Liver (tissue), 9 donors: Measurements from ENCODE around the gene MARCHF3. TPM values are rescaled to one million over a fixed set of nuclear protein-coding genes. Genes with fewer than 3 reads are reported as not detected.

Experiments
- DNase-seq: peaks from one replicate; pipeline ENCODE4 v3.0.0-alpha.2; 2017; ENCODE audit warnings: low spot score
- H3K27ac ChIP-seq, 2 donors: one replicate each; pipeline ENCODE4 v1.7.0; 2013; ENCODE audit warnings: inconsistent platforms in 2 of 2, low read length in 2 of 2, control low read depth in 1 of 2, low read depth in 1 of 2, mild to moderate bottlenecking in 1 of 2
- H3K27me3 ChIP-seq, 4 donors: one replicate each; pipeline versions ENCODE4 v1.6.1 to v1.7.0; 2013; ENCODE audit warnings: low read length in 3 of 4, inconsistent platforms in 1 of 4, mild to moderate bottlenecking in 1 of 4, moderate library complexity in 1 of 4; ENCODE audit not compliant: control insufficient read depth in 4 of 4, insufficient read depth in 4 of 4
- H3K36me3 ChIP-seq, 4 donors: one replicate each; pipeline versions ENCODE4 v1.6.1 to v1.7.0; 2013; ENCODE audit warnings: low read length in 3 of 4, mild to moderate bottlenecking in 3 of 4, low read depth in 1 of 4, moderate library complexity in 1 of 4; ENCODE audit not compliant: control insufficient read depth in 4 of 4, insufficient read depth in 3 of 4
- H3K4me1 ChIP-seq, 4 donors: one replicate each; pipeline versions ENCODE4 v1.6.1 to v1.7.0; 2013; ENCODE audit warnings: low read length in 3 of 4, mild to moderate bottlenecking in 3 of 4, moderate library complexity in 1 of 4; ENCODE audit not compliant: control insufficient read depth in 4 of 4, insufficient read depth in 4 of 4
- H3K4me3 ChIP-seq, 3 donors: one replicate each; pipeline versions ENCODE4 v1.6.1 to v1.7.0; 2013; ENCODE audit warnings: low read length in 3 of 3, control low read depth in 1 of 3, low read depth in 1 of 3, mild to moderate bottlenecking in 1 of 3
- H3K9ac ChIP-seq, 2 donors: one replicate each; pipeline ENCODE4 v1.7.0; 2013; ENCODE audit warnings: low read length in 2 of 2, mild to moderate bottlenecking in 2 of 2, moderate library complexity in 2 of 2, control low read depth in 1 of 2, low read depth in 1 of 2
- H3K9me3 ChIP-seq, 4 donors: one replicate each; pipeline versions ENCODE4 v1.6.1 to v1.7.0; 2013; ENCODE audit warnings: low read length in 3 of 4; ENCODE audit not compliant: control insufficient read depth in 4 of 4
- EGR1 ChIP-seq, 2 donors: IDR thresholded peaks; 2 replicates each; pipeline ENCODE4 v1.6.1; 2016 to 2018; ENCODE audit warnings: antibody characterized with exemption in 2 of 2, low read depth in 2 of 2
- FOXA2 ChIP-seq: IDR thresholded peaks from 2 replicates; pipeline ENCODE4 v1.6.1; 2016; ENCODE audit warnings: antibody characterized with exemption
- GABPA ChIP-seq, 2 donors: IDR thresholded peaks in 1 of 2; conservative IDR thresholded peaks in 1 of 2; 2 replicates each; pipeline ENCODE4 v1.6.1; 2016; ENCODE audit warnings: antibody characterized with exemption in 2 of 2, mild to moderate bottlenecking in 1 of 2, moderate library complexity in 1 of 2
- HNF4A ChIP-seq, 2 donors: conservative IDR thresholded peaks; 2 replicates each; pipeline ENCODE4 v1.6.1; 2016; ENCODE audit warnings: antibody characterized with exemption in 2 of 2, mild to moderate bottlenecking in 2 of 2
- HNF4G ChIP-seq: IDR thresholded peaks from 2 replicates; pipeline ENCODE4 v1.6.1; 2016; ENCODE audit warnings: antibody characterized with exemption
- JUND ChIP-seq, 2 donors: IDR thresholded peaks; 2 replicates each; pipeline ENCODE4 v1.6.1; 2016; ENCODE audit warnings: antibody characterized with exemption in 2 of 2
- NR2F2 ChIP-seq: IDR thresholded peaks from 2 replicates; pipeline ENCODE4 v1.6.1; 2016; ENCODE audit warnings: antibody characterized with exemption
- RAD21 ChIP-seq, 2 donors: IDR thresholded peaks; 2 replicates each; pipeline ENCODE4 v1.6.1; 2016; ENCODE audit warnings: antibody characterized with exemption in 2 of 2, mild to moderate bottlenecking in 2 of 2
- RXRA ChIP-seq, 2 donors: IDR thresholded peaks; 2 replicates each; pipeline ENCODE4 v1.6.1; 2017 to 2018; ENCODE audit warnings: antibody characterized with exemption in 2 of 2, mild to moderate bottlenecking in 1 of 2
- SP1 ChIP-seq: IDR thresholded peaks from 2 replicates; pipeline ENCODE4 v1.6.1; 2018; ENCODE audit warnings: antibody characterized with exemption, mild to moderate bottlenecking
- TAF1 ChIP-seq: conservative IDR thresholded peaks from 2 replicates; pipeline ENCODE4 v1.6.1; 2016; ENCODE audit warnings: antibody characterized with exemption, mild to moderate bottlenecking
- YY1 ChIP-seq: IDR thresholded peaks from 2 replicates; pipeline ENCODE4 v1.6.1; 2016; ENCODE audit warnings: antibody characterized with exemption, mild to moderate bottlenecking
- WGBS: extraction: QIAGEN DNeasy Blood & Tissue Kit; methylation state at CpG from one replicate; pipeline ENCODE4 v1.1.7; 2013; 5-methylcytosine and 5-hydroxymethylcytosine counted together
- polyA plus RNA-seq, 2 donors: library from polyadenylated mRNA; stranded (reverse) in 1 of 2; unstranded in 1 of 2; fragments of 200-250 nt in 1 of 2; fragments of >200 nt in 1 of 2; fragmentation: Nextera tagmentation in 1 of 2; extraction: Ambion mirVana in 1 of 2; gene quantifications; one replicate each; pipeline versions ENCODE4 v1.2.1 to v1.2.3, GENCODE V29; 2013 to 2015
- total RNA-seq, 2 donors: library from RNA; depleted of rRNA; stranded (reverse); fragments of >200 nt; gene quantifications; one replicate each; pipeline ENCODE4 v1.2.3, GENCODE V29; 2014
- TF ChIP-seq, protein P1 (sequence below): IDR thresholded peaks from 2 replicates; pipeline ENCODE4 v1.6.1; 2016; ENCODE audit warnings: antibody characterized with exemption
- TF ChIP-seq, protein P2 (sequence below): IDR thresholded peaks from 2 replicates; pipeline ENCODE4 v1.6.1; 2016; ENCODE audit warnings: antibody characterized with exemption
- TF ChIP-seq, protein P3 (sequence below): IDR thresholded peaks from 2 replicates; pipeline ENCODE4 v1.6.1; 2016; ENCODE audit warnings: antibody characterized with exemption
- TF ChIP-seq, protein P4 (sequence below): IDR thresholded peaks from 2 replicates; pipeline ENCODE4 v1.6.1; 2016; ENCODE audit warnings: antibody characterized with exemption, mild to moderate bottlenecking
- TF ChIP-seq, protein P5 (sequence below): fragments of 150-350 bp; IDR thresholded peaks from 2 replicates; pipeline ENCODE4 v1.5.1; 2017; ENCODE audit warnings: improper control_type of control experiment, low read depth, low read length; ENCODE audit not compliant: missing input control
- donor health status: healthy.
- donor health status: healthy.
- donor health status: healthy.
- donor health status: healthy.
- donor health status: healthy.

MARCHF3 gene
- total and polyA plus RNA-seq, 4 donors = 0.93 to 51.0 (median 1.4) TPM

DNA sequence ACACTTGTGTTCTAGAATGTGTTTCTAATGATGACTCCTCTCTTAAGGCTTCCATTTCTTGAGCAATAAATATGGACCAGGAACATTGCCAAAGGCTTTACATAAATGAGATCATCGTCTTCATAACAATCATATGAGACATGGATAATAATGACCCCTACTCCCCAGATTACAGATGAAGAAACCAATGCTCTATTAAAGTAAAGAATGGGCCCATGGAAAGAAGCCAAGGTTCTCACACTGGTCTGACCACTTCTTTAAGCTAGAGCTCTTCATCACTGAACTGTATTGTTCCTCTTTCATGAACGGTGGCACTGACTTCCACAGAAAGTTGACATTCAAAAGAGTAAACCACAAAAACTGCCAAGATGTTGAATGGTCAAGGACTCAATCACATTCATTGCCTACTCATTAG, 65.3 kb downstream of the MARCHF3 start:
- WGBS = 74% methylated on average over 2 of the region's 2 CpGs
- H3K27me3 ChIP-seq = no peaks in the 10 kb centered on the region

DNA sequence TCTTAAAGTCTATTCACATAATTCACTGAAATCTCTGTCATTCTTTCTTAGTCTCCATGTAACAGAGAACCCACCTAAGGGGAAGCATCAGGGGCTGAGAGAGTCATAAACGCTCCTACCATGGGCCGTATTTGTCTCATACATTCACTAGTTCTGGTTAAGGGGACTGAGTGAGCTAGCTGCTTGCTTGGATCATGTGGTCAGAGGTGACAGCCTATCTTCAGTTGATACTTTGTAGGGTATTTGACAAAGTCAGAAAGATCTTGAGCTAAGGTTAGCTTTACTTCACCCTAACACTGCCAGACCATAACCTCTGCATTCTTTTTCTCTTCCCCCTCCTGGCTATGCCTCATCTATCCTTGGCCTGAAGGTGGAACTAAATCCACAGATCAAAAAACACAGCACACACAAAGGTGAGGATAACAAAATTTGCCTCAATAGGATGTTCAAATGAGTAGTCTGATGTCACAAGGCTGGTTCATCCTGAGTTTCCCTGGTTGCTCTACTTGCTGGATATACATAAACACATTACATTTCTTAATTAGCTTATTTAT, 66.5 kb downstream of the MARCHF3 start:
- no peak overlapping the region for H3K4me3 ChIP-seq
- H3K9me3 ChIP-seq = no peaks in the 10 kb centered on the region
- DNase-seq = no peak
- H3K27me3 ChIP-seq = no peaks in the 10 kb centered on the region
- no peak overlapping the region for H3K9ac ChIP-seq
- TF ChIP-seq GABPA (IDR thresholded peaks at IDR 0.05 in 1 of 2, conservative IDR thresholded peaks at IDR 0.05 in 1 of 2) (no peak), YY1 (no peak), RXRA (IDR thresholded peaks at IDR 0.05) (no peak), RAD21 (IDR thresholded peaks at IDR 0.05) (no peak), HNF4A (conservative IDR thresholded peaks at IDR 0.05) (no peak)
- TF ChIP-seq, protein P1, sequence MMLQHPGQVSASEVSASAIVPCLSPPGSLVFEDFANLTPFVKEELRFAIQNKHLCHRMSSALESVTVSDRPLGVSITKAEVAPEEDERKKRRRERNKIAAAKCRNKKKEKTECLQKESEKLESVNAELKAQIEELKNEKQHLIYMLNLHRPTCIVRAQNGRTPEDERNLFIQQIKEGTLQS = no peak
- TF ChIP-seq, protein P2, sequence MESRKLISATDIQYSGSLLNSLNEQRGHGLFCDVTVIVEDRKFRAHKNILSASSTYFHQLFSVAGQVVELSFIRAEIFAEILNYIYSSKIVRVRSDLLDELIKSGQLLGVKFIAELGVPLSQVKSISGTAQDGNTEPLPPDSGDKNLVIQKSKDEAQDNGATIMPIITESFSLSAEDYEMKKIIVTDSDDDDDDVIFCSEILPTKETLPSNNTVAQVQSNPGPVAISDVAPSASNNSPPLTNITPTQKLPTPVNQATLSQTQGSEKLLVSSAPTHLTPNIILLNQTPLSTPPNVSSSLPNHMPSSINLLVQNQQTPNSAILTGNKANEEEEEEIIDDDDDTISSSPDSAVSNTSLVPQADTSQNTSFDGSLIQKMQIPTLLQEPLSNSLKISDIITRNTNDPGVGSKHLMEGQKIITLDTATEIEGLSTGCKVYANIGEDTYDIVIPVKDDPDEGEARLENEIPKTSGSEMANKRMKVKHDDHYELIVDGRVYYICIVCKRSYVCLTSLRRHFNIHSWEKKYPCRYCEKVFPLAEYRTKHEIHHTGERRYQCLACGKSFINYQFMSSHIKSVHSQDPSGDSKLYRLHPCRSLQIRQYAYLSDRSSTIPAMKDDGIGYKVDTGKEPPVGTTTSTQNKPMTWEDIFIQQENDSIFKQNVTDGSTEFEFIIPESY = no peak
- TF ChIP-seq, protein P3, sequence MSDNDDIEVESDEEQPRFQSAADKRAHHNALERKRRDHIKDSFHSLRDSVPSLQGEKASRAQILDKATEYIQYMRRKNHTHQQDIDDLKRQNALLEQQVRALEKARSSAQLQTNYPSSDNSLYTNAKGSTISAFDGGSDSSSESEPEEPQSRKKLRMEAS = no peak
- H3K4me1 ChIP-seq = peaks cover 0 to 1% (median 0%) of the 10 kb centered on the region in 4 donors
- 91% methylated on average over 2 of the region's 2 CpGs for WGBS
- no peak overlapping the region for H3K27ac ChIP-seq
- no peaks in the 10 kb centered on the region for H3K36me3 ChIP-seq

More for the DNA sequence above, 65.3 kb downstream of the MARCHF3 start:
- H3K36me3 ChIP-seq = no peaks in the 10 kb centered on the region
- no peak for DNase-seq
- TF ChIP-seq YY1 = no peak
- TF ChIP-seq, protein P4, sequence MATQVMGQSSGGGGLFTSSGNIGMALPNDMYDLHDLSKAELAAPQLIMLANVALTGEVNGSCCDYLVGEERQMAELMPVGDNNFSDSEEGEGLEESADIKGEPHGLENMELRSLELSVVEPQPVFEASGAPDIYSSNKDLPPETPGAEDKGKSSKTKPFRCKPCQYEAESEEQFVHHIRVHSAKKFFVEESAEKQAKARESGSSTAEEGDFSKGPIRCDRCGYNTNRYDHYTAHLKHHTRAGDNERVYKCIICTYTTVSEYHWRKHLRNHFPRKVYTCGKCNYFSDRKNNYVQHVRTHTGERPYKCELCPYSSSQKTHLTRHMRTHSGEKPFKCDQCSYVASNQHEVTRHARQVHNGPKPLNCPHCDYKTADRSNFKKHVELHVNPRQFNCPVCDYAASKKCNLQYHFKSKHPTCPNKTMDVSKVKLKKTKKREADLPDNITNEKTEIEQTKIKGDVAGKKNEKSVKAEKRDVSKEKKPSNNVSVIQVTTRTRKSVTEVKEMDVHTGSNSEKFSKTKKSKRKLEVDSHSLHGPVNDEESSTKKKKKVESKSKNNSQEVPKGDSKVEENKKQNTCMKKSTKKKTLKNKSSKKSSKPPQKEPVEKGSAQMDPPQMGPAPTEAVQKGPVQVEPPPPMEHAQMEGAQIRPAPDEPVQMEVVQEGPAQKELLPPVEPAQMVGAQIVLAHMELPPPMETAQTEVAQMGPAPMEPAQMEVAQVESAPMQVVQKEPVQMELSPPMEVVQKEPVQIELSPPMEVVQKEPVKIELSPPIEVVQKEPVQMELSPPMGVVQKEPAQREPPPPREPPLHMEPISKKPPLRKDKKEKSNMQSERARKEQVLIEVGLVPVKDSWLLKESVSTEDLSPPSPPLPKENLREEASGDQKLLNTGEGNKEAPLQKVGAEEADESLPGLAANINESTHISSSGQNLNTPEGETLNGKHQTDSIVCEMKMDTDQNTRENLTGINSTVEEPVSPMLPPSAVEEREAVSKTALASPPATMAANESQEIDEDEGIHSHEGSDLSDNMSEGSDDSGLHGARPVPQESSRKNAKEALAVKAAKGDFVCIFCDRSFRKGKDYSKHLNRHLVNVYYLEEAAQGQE = no peak
- TF ChIP-seq FOXA2 = no peak
- TF ChIP-seq, protein P2 = no peak
- TF ChIP-seq, protein P5, sequence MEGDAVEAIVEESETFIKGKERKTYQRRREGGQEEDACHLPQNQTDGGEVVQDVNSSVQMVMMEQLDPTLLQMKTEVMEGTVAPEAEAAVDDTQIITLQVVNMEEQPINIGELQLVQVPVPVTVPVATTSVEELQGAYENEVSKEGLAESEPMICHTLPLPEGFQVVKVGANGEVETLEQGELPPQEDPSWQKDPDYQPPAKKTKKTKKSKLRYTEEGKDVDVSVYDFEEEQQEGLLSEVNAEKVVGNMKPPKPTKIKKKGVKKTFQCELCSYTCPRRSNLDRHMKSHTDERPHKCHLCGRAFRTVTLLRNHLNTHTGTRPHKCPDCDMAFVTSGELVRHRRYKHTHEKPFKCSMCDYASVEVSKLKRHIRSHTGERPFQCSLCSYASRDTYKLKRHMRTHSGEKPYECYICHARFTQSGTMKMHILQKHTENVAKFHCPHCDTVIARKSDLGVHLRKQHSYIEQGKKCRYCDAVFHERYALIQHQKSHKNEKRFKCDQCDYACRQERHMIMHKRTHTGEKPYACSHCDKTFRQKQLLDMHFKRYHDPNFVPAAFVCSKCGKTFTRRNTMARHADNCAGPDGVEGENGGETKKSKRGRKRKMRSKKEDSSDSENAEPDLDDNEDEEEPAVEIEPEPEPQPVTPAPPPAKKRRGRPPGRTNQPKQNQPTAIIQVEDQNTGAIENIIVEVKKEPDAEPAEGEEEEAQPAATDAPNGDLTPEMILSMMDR = no peak
- no peak for TF ChIP-seq TAF1
- no peak for TF ChIP-seq HNF4A (conservative IDR thresholded peaks at IDR 0.05)
- TF ChIP-seq SP1 = no peak
- no peak for TF ChIP-seq HNF4G
- TF ChIP-seq NR2F2 = no peak
- TF ChIP-seq JUND (IDR thresholded peaks at IDR 0.05) = no peak
- no peak for TF ChIP-seq EGR1 (IDR thresholded peaks at IDR 0.05; ENCODE audit: low read depth in 2 of 2)
- no peak for TF ChIP-seq RAD21 (IDR thresholded peaks at IDR 0.05)
- H3K4me1 ChIP-seq = peaks cover 0 to 1% (median 0%) of the 10 kb centered on the region in 4 donors
- H3K4me3 ChIP-seq = no peak overlapping the region
- no peak overlapping the region for H3K9ac ChIP-seq
- H3K9me3 ChIP-seq = no peaks in the 10 kb centered on the region
- no peak overlapping the region for H3K27ac ChIP-seq
